Fibroblast of lung (primary cell): ENCODE measurements around the gene STARD10.

ENCODE experiments used
- EZH2 ChIP-seq: IDR thresholded peaks from 2 replicates; pipeline ENCODE4 v1.5.1; 2012; ENCODE audit warnings: low read length, control low read depth, mild to moderate bottlenecking; ENCODE audit errors: missing control alignments
- TF ChIP-seq, protein P1 (sequence below), 2 donors: IDR thresholded peaks in 1 of 2; conservative IDR thresholded peaks in 1 of 2; 1 replicate in 1 of 2; 2 replicates in 1 of 2; pipeline ENCODE4 v1.5.1; 2011 to 2012; ENCODE audit warnings: low read length in 2 of 2, control low read depth in 1 of 2, inconsistent platforms in 1 of 2, low read depth in 1 of 2, mild to moderate bottlenecking in 1 of 2

DNA sequence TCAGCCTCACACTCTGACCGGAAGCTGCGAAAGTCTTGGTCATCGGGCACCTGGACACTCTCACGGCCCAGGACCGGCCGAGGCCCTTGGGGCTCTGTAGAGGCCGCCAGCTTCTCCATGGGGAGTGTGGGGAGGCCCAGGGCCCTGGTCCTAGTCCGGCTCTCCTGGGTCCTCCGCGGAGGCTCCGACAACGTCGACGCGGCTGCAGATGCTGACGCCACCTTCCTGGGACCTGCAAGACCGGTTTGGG, 12.9 kb downstream of the STARD10 start:
- TF ChIP-seq, protein P1, sequence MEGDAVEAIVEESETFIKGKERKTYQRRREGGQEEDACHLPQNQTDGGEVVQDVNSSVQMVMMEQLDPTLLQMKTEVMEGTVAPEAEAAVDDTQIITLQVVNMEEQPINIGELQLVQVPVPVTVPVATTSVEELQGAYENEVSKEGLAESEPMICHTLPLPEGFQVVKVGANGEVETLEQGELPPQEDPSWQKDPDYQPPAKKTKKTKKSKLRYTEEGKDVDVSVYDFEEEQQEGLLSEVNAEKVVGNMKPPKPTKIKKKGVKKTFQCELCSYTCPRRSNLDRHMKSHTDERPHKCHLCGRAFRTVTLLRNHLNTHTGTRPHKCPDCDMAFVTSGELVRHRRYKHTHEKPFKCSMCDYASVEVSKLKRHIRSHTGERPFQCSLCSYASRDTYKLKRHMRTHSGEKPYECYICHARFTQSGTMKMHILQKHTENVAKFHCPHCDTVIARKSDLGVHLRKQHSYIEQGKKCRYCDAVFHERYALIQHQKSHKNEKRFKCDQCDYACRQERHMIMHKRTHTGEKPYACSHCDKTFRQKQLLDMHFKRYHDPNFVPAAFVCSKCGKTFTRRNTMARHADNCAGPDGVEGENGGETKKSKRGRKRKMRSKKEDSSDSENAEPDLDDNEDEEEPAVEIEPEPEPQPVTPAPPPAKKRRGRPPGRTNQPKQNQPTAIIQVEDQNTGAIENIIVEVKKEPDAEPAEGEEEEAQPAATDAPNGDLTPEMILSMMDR (conservative IDR thresholded peaks at IDR 0.05 in 1 of 2, IDR thresholded peaks at IDR 0.05 in 1 of 2; ENCODE audit: low read depth in 1 of 2, low read length in 2 of 2) = no peak
- TF ChIP-seq EZH2 = no peak
